ENCODE measurements around the gene TMEM245. TPM values are rescaled to one million over a fixed set of nuclear protein-coding genes. Genes with fewer than 3 reads are reported as not detected.

TMEM245 gene
- total RNA-seq, 2 experiments from 2014 or later: 22.6 to 24.4 TPM

DNA sequence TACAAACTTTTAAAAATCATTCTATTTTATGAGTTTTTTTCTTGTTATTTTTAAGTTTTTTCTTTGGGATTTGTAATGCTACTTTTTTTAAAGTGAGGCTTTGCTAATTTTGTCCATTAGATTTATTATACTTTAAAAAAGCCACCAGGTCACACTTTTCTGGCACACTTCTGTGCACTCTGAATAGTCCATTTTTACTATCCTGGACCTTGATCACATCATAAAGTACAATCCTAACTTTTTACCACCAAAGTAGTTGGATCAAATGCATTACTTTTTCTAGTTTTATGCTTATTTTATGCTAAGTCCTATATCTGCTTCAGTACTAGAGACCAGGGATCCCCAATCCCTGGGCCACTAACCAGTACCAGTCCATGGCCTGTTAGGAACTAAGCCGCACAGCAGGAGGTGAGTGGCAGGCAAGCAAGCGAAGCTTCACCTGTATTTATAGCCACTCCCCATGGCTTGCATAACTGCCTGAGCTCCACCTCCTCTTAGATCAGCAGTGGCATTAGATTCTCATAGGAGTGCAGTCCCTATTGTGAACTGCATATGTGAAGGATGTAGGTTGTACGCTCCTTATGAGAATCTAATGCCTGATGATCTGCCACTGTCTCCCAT, 31.3 kb upstream of the TMEM245 start:
- Histone ChIP-seq H3K4me1 (ENCODE audit: insufficient read depth, low read length) (no peaks in the 10 kb centered on the region), H3K9me3 (ENCODE audit: control insufficient read depth in 1 of 2, insufficient read depth in 1 of 2, low read length in 2 of 2) (peaks cover 4 to 14% of the 10 kb centered on the region in 2 experiments), H3K27me3 (ENCODE audit: control insufficient read depth in 1 of 2, insufficient read depth in 2 of 2, low read length in 2 of 2) (no peaks in the 10 kb centered on the region), H3K4me3 (ENCODE audit: low read length) (no peak overlapping the region), H3K27ac (ENCODE audit: low read depth in 1 of 2, low read length in 2 of 2) (no peak overlapping the region), H3K36me3 (ENCODE audit: insufficient read depth, low read length) (no peaks in the 10 kb centered on the region)
- Mint-ChIP-seq H3K9me3 (peaks cover 10% of the 10 kb centered on the region), H3K36me3 (ENCODE audit: low read depth) (no peaks in the 10 kb centered on the region), H3K4me3 (no peak overlapping the region), H3K27me3 (peaks cover 6% of the 10 kb centered on the region), H3K4me1 (ENCODE audit: low read depth) (no peaks in the 10 kb centered on the region), H3K27ac (no peak overlapping the region)
- ChIA-PET CTCF (no interaction called here), POLR2A (no interaction called here)
- intact Hi-C loops (cut with DNase I, micrococcal nuclease): no loop called here
- DNase-seq: no peak
- ATAC-seq (ENCODE audit: poor library complexity): no peak
- TF ChIP-seq, protein P1, sequence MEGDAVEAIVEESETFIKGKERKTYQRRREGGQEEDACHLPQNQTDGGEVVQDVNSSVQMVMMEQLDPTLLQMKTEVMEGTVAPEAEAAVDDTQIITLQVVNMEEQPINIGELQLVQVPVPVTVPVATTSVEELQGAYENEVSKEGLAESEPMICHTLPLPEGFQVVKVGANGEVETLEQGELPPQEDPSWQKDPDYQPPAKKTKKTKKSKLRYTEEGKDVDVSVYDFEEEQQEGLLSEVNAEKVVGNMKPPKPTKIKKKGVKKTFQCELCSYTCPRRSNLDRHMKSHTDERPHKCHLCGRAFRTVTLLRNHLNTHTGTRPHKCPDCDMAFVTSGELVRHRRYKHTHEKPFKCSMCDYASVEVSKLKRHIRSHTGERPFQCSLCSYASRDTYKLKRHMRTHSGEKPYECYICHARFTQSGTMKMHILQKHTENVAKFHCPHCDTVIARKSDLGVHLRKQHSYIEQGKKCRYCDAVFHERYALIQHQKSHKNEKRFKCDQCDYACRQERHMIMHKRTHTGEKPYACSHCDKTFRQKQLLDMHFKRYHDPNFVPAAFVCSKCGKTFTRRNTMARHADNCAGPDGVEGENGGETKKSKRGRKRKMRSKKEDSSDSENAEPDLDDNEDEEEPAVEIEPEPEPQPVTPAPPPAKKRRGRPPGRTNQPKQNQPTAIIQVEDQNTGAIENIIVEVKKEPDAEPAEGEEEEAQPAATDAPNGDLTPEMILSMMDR (IDR thresholded peaks at IDR 0.05): no peak

DNA sequence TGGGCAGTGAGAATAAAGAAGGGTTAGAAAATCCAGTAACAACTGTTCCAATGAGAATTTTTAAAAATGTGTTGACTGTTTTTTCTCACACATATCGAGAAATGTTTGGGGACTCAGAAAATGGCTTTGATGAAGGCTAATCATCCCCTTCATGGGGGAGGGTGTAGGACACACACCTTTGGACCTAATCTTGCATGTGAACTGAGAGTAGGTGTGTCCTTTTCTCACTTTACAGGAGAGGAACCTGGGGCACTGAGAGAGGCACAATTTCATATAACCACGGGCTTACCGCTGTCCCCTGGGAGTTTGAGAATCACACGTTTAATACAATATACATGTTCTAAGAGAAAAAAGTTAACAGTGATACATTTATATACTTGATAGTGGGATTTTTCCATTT, 30.0 kb upstream of the TMEM245 start:
- POLR2A ChIA-PET: no interaction called here
- Histone ChIP-seq H3K9me3 (ENCODE audit: control insufficient read depth in 1 of 2, insufficient read depth in 1 of 2, low read length in 2 of 2) (peaks cover 4 to 14% of the 10 kb centered on the region in 2 experiments), H3K4me3 (ENCODE audit: low read length) (no peak overlapping the region), H3K27ac (ENCODE audit: low read depth in 1 of 2, low read length in 2 of 2) (no peak overlapping the region), H3K27me3 (ENCODE audit: control insufficient read depth in 1 of 2, insufficient read depth in 2 of 2, low read length in 2 of 2) (no peaks in the 10 kb centered on the region), H3K36me3 (ENCODE audit: insufficient read depth, low read length) (no peaks in the 10 kb centered on the region), H3K4me1 (ENCODE audit: insufficient read depth, low read length) (no peaks in the 10 kb centered on the region)
- ATAC-seq (ENCODE audit: poor library complexity) (no peak), DNase-seq (no peak)
- no peak overlapping the region for H3K4me3 Mint-ChIP-seq
- TF ChIP-seq, protein P1 (IDR thresholded peaks at IDR 0.05): no peak
- CTCF ChIA-PET: no interaction called here
- H3K27ac Mint-ChIP-seq: no peak overlapping the region
- peaks cover 10% of the 10 kb centered on the region for H3K9me3 Mint-ChIP-seq
- no peaks in the 10 kb centered on the region for H3K4me1 Mint-ChIP-seq (ENCODE audit: low read depth)
- no peaks in the 10 kb centered on the region for H3K36me3 Mint-ChIP-seq (ENCODE audit: low read depth)
- intact Hi-C loops (cut with DNase I, micrococcal nuclease): no loop called here
- peaks cover 6% of the 10 kb centered on the region for H3K27me3 Mint-ChIP-seq

- Histone ChIP-seq H3K4me1 (ENCODE audit: insufficient read depth, low read length) (peaks cover 2% of the 10 kb centered on the region), H3K9me3 (ENCODE audit: control insufficient read depth in 1 of 2, insufficient read depth in 1 of 2, low read length in 2 of 2) (peaks cover 4 to 13% of the 10 kb centered on the region in 2 experiments), H3K27ac (ENCODE audit: low read depth in 1 of 2, low read length in 2 of 2) (no peak overlapping the region), H3K4me3 (ENCODE audit: low read length) (no peak overlapping the region), H3K36me3 (ENCODE audit: insufficient read depth, low read length) (no peaks in the 10 kb centered on the region), H3K27me3 (ENCODE audit: control insufficient read depth in 1 of 2, insufficient read depth in 2 of 2, low read length in 2 of 2) (no peaks in the 10 kb centered on the region)
- ChIA-PET POLR2A (no interaction called here), CTCF (no interaction called here)
- no peak overlapping the region for H3K27ac Mint-ChIP-seq
- intact Hi-C loops (cut with DNase I, micrococcal nuclease): no loop called here
- ATAC-seq (ENCODE audit: poor library complexity) (no peak), DNase-seq (no peak)
- peaks cover 7% of the 10 kb centered on the region for H3K9me3 Mint-ChIP-seq
- H3K4me1 Mint-ChIP-seq (ENCODE audit: low read depth): peaks cover under 1% of the 10 kb centered on the region
- H3K27me3 Mint-ChIP-seq: peaks cover 6% of the 10 kb centered on the region
- no peaks in the 10 kb centered on the region for H3K36me3 Mint-ChIP-seq (ENCODE audit: low read depth)
- TF ChIP-seq, protein P1 (IDR thresholded peaks at IDR 0.05): no peak
- no peak overlapping the region for H3K4me3 Mint-ChIP-seq
These were observed 29.3 kb upstream of the TMEM245 start for GRCh38 chr9:109149089-109149488.
